ENCODE results near the gene CTSO. TPM values are rescaled to one million over a fixed set of nuclear protein-coding genes. Genes with fewer than 3 reads are reported as not detected.

CTSO gene
- 15.8 and 22.0 TPM in 2 replicates for total RNA-seq

DNA sequence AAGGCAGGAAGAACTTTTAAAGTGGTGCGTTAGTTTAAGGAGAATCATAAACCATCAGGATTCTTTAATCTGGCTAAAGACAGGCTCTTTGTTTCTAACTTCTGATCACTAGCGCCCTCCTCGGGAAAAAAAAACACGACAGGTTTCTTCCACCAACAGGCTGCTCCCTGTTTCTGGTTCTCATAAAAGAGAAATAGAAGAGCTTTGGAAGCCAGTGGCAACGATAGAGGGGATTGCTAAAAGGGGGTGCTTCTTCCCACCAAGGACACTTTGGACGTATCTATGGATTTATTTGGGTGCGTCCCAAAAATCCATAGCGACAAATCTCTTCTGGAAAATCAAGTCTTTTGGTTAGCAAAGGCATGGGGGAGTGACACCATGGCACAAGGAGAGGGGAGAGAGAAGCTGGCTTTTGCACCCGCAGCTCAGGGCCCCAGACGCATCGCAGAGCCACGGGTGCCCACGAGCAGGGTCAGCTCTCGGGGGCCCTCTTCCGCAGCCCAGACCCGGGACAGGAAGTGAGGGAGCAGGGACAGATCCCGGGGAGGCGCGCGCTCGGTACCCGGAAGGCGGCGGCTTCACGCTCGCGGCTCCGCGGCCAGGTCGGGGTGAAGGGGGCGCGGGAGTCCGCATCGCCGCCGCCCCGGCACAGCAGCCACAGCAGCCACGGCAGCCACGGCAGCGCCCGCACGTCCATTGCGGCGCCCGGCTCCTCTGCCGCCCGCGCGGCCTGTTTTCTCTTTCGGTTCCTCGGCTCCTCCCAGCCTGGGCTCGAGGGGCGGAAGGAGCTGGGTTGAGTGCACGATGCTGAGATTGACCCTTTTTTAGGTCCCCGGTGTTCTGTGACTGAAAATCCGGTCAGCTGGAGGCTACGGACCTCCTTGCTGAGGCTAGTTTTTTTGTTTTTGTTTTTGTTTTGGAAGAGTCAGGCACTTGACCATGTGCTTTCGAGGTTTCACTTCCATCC, at the start of gene CTSO:
Gene CTSO, minus strand, starts transcription at position 716 of the 967 bp plus-strand sequence. Its CDS starts 19 bp downstream, at position 697.

GRCh38 chr4:155903453-155903852, 50.2 kb downstream of the CTSO start, which contains the start of gene TDO2:
Gene TDO2, plus strand, starts transcription at chr4:155903696. Its CDS starts 63 bp downstream, at chr4:155903759.

Other genes starting within 250 kb of the CTSO start
- gene GUCY1B1, start 194.8 kb downstream of the CTSO start, total RNA-seq = 6.3 and 10.2 TPM in 2 replicates
- gene ASIC5, start 87.6 kb downstream of the CTSO start, total RNA-seq = not detected in 2 replicates
- 0.92 and 1.7 TPM in 2 replicates for gene TDO2, start 50.2 kb downstream of the CTSO start, total RNA-seq

All from smooth muscle cell of bladder (primary cell).